Measurements from ENCODE around the gene CPNE6.

DNA sequence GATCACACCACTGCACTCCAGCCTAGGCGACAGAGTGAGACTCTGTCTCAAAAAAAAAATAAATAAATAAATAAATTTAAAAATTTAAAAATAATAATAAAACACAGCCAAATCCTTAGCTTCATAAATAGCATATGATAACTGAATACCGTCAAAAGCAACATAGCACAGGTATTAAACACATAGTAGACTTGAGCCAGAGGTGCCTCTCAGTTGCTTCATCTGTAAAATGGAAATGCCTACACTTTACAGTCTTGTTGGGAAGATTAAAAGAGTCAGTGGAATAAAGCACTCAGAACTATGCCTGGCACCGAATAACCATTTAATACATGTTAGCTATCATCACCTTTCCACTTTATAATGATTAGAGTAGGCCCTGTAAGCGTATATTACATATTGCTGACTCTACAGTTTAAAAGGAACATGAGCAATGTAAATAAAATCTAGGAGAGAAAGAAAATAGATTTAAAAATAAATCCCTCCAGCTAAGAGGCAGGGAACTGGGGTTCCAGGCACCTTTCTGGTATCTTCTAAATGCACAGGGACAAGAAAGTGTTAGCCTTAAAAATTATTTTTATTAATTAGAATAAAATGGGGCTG, 35.4 kb downstream of the CPNE6 start:
- TF ChIP-seq, protein P1, sequence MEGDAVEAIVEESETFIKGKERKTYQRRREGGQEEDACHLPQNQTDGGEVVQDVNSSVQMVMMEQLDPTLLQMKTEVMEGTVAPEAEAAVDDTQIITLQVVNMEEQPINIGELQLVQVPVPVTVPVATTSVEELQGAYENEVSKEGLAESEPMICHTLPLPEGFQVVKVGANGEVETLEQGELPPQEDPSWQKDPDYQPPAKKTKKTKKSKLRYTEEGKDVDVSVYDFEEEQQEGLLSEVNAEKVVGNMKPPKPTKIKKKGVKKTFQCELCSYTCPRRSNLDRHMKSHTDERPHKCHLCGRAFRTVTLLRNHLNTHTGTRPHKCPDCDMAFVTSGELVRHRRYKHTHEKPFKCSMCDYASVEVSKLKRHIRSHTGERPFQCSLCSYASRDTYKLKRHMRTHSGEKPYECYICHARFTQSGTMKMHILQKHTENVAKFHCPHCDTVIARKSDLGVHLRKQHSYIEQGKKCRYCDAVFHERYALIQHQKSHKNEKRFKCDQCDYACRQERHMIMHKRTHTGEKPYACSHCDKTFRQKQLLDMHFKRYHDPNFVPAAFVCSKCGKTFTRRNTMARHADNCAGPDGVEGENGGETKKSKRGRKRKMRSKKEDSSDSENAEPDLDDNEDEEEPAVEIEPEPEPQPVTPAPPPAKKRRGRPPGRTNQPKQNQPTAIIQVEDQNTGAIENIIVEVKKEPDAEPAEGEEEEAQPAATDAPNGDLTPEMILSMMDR (IDR thresholded peaks at IDR 0.05), result no peak
- TF ChIP-seq POLR2A (IDR thresholded peaks at IDR 0.05), result no peak
